ENCODE results near the gene FGF11.

The FGF11 gene

GRCh38 chr17:7417056-7417655, 22.2 kb upstream of the FGF11 start:
- DNase-seq (ENCODE audit: low read depth in 1 of 2, low spot score in 1 of 2) = no peak
- TF ChIP-seq, protein P1, sequence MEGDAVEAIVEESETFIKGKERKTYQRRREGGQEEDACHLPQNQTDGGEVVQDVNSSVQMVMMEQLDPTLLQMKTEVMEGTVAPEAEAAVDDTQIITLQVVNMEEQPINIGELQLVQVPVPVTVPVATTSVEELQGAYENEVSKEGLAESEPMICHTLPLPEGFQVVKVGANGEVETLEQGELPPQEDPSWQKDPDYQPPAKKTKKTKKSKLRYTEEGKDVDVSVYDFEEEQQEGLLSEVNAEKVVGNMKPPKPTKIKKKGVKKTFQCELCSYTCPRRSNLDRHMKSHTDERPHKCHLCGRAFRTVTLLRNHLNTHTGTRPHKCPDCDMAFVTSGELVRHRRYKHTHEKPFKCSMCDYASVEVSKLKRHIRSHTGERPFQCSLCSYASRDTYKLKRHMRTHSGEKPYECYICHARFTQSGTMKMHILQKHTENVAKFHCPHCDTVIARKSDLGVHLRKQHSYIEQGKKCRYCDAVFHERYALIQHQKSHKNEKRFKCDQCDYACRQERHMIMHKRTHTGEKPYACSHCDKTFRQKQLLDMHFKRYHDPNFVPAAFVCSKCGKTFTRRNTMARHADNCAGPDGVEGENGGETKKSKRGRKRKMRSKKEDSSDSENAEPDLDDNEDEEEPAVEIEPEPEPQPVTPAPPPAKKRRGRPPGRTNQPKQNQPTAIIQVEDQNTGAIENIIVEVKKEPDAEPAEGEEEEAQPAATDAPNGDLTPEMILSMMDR (IDR thresholded peaks at IDR 0.05; ENCODE audit: insufficient read depth, low read length) = no peak
- TF ChIP-seq REST (IDR thresholded peaks at IDR 0.05; ENCODE audit: insufficient replicate concordance, low read depth) (no peak), GABPA (IDR thresholded peaks at IDR 0.05; ENCODE audit: low read depth) (no peak), SPI1 (IDR thresholded peaks at IDR 0.05; ENCODE audit: borderline replicate concordance, low read depth) (no peak), POLR2AphosphoS5 (IDR thresholded peaks at IDR 0.05; ENCODE audit: low read depth) (no peak)
- Histone ChIP-seq H3K27me3 (ENCODE audit: insufficient read depth, poor library complexity, severe bottlenecking) (no peaks in the 10 kb centered on the region), H3K27ac (replicated peaks) (no peak overlapping the region), H3K4me3 (replicated peaks; ENCODE audit: insufficient read depth, low read length) (no peak overlapping the region)

DNA sequence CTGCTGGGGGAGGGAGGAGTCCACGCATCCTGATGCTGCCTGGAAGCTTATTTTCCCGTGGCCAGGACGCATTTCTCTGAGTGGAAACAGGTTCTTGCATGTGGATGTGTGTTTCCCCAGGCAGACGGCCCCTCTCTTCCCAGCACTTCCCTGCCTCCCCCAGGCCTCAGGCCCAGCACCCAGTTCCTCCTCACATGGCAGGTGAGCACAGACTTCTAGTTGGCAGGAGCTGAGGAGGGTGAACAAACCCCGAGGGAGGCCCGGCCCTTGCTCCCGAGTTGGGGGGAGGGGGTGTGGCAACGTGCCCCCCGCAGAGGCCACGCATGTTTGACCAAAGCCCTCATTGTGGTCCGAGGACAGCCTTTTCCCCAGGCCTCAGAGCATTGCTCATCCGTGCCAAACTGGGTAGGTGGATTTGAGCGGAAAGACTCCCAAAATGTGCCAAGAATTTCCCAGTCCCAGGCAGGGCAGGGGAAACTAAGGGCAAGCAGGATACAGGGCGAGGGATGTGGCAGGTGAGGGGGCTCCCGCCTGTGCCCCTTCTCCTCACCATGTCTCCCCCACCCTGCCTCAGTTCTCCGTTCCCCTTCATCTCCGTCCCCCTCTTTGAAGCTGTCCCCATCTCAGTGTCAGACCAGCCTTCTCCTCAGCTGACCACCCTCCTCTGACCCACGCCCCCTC, 20.7 kb upstream of the FGF11 start:
- no peak overlapping the region for H3K27ac ChIP-seq (replicated peaks)
- H3K4me3 ChIP-seq (replicated peaks; ENCODE audit: insufficient read depth, low read length) = no peak overlapping the region
- TF ChIP-seq POLR2AphosphoS5 (IDR thresholded peaks at IDR 0.05; ENCODE audit: low read depth) = no peak
- no peak for TF ChIP-seq GABPA (IDR thresholded peaks at IDR 0.05; ENCODE audit: low read depth)
- TF ChIP-seq REST (IDR thresholded peaks at IDR 0.05; ENCODE audit: insufficient replicate concordance, low read depth) = no peak
- no peak for TF ChIP-seq SPI1 (IDR thresholded peaks at IDR 0.05; ENCODE audit: borderline replicate concordance, low read depth)
- TF ChIP-seq, protein P1 (IDR thresholded peaks at IDR 0.05; ENCODE audit: insufficient read depth, low read length) = no peak

GRCh38 chr17:7419819-7420610, 19.3 kb upstream of the FGF11 start, which contains the start of gene SPEM1:
TSS of gene SPEM1 (plus strand) at chr17:7420324. CDS start at chr17:7420385, 61 bp downstream.
- H3K27me3 ChIP-seq (ENCODE audit: insufficient read depth, poor library complexity, severe bottlenecking) = no peaks in the 10 kb centered on the region
- DNase-seq (ENCODE audit: low read depth in 1 of 2, low spot score in 1 of 2) = no peak
- no peak within 1 kb of the TSS for H3K4me3 ChIP-seq (replicated peaks; ENCODE audit: insufficient read depth, low read length)
- no peak within 1 kb of the TSS for H3K27ac ChIP-seq (replicated peaks)
- TF ChIP-seq, protein P1 (IDR thresholded peaks at IDR 0.05; ENCODE audit: insufficient read depth, low read length) = no peak
- no peak for TF ChIP-seq POLR2AphosphoS5 (IDR thresholded peaks at IDR 0.05; ENCODE audit: low read depth)

More for the DNA sequence above, 20.7 kb upstream of the FGF11 start:
- H3K27me3 ChIP-seq (ENCODE audit: insufficient read depth, poor library complexity, severe bottlenecking) = no peaks in the 10 kb centered on the region
- DNase-seq (ENCODE audit: low read depth in 1 of 2, low spot score in 1 of 2) = no peak

Measured in HL-60 (cell line).